ENCODE data around the gene MYO9A. TPM values are rescaled to one million over a fixed set of nuclear protein-coding genes. Genes with fewer than 3 reads are reported as not detected.

MYO9A gene
- total RNA-seq, 1 donor from 2014 or later, result 44.9 TPM

GRCh38 chr15:71780115-71780976, 337.6 kb downstream of the MYO9A start:
- DNase-seq, result peak; percentile 86

- DNase-seq, result no peak
These were observed 338.7 kb downstream of the MYO9A start for GRCh38 chr15:71779073-71779797.

GRCh38 chr15:71777216-71777943, 340.6 kb downstream of the MYO9A start:
- DNase-seq, result no peak

- no peak for DNase-seq
These were observed 341.6 kb downstream of the MYO9A start for GRCh38 chr15:71776304-71776703.

GRCh38 chr15:71775856-71776255, 342.1 kb downstream of the MYO9A start:
- DNase-seq, result no peak

GRCh38 chr15:71773206-71773859, 344.6 kb downstream of the MYO9A start:
- no peak for DNase-seq

Other genes starting within 250 kb of the MYO9A start
- gene SENP8, start 253 bp upstream of the MYO9A start, total RNA-seq, result 1.2 and 2.7 TPM in 2 replicates
- gene GRAMD2A, start 79.6 kb upstream of the MYO9A start, total RNA-seq, result 0.14 and 0.17 TPM in 2 replicates
- gene PKM, start 113.0 kb upstream of the MYO9A start, total RNA-seq, result 714 and 1,526 TPM in 2 replicates
- 11.4 and 15.7 TPM in 2 replicates for gene PARP6, start 154.4 kb upstream of the MYO9A start, total RNA-seq
- gene CELF6, start 202.0 kb upstream of the MYO9A start, total RNA-seq, result 0.17 TPM in 1 of 2 replicates, not detected in the other